ACHN (cell line): ENCODE measurements around the gene PRSS8.
"Not testable (repeated sequence)": the region's sequence is repeated elsewhere in the genome, so short reads cannot be mapped to it uniquely, and the experiment has no call there.

ENCODE experiments used
- DNase-seq: peaks from one replicate; pipeline ENCODE4 v3.0.0-alpha.2; 2015
- in situ Hi-C: cut with HindIII; loops from 2 replicates; pipeline ENCODE4 v1.10.0; 2017; ENCODE audit warnings: low sequenced_read_pairs, low pct_ligation_motif_present, low pct_unique_long_range_greater_than_20kb

PRSS8 gene

GRCh38 chr16:31147574-31147973 is 12.0 kb upstream of the PRSS8 start:
- in situ Hi-C loops, result no loop called here
- DNase-seq, result no peak

DNA sequence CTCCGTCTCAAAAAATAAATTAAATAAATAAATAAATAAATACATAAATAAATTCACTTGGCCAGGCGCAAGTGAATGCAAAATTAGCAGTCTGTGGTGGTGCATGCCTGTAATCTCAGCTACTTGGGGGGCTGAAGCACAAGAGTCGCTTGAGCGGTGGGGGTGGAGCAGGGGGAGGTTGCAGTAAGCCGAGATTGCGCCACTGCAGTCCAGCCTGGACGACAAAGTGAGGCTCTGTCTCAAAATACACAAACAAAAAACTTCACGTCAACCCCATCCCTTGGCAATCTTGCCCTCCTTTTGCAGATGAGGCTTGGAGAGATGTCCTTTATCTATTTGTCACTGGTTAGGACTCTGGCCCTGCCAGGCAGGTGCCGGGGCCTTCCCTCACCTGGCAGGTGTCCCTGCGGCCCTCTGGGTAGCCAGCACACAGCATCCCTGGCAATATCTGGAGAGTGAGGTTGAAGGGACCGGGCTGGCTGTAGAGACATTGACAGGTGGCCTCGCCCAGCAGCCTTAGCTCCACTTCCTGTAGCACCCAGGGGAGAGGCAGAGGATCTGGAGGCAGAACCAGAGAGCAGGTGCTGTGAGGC is 10.0 kb upstream of the PRSS8 start:
- in situ Hi-C loops, result no loop called here
- DNase-seq, result no peak

DNA sequence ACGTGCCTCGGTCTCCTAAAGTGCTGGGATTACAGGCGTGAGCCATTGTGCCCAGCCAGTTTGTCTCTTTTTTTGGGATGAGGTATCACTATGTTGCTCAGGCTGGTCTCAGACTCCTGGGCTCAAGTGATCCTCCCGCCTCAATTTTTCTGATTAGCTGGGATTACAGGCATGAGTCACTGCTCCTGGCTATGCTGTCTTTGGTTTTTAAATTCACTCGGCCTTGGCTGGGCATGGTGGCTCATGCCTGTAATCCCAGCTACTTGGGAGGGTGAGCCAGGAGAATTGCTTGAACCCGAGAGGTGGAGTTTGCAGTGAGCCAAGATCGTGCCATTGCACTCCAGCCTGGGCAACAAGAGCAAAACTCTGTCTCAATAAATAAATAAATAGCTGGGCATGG is 8.9 kb upstream of the PRSS8 start:
- DNase-seq, in situ Hi-C loops: not testable (repeated sequence)

DNA sequence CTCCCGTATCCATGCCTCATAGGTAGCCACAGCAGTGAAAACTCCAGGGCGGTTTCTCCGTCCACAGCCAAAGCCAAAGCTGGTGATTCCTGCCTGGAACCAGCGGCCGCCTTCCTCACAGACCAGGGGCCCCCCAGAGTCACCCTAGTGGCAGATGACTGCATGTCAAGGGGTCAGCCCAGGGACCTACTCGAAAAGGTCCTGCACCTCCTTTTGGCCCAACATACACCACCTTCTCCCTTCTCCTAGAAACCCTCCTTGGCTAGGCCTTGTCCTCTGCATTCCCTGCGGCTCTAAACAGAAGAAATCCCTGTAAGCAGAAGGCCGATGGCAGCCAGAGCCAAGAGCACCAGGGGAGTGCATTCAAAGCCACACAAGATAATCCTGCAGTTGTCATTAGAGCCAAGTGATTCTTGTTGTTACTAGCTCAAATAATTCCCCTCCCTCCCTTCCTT is 8.2 kb upstream of the PRSS8 start:
- DNase-seq, result no peak
- in situ Hi-C loops, result no loop called here

GRCh38 chr16:31143011-31143693 is 7.6 kb upstream of the PRSS8 start:
- in situ Hi-C loops, result no loop called here
- DNase-seq, result no peak

- DNase-seq, result peak; percentile 99
- in situ Hi-C loops, result no loop called here
Observed at GRCh38 chr16:31142109-31143010, 6.8 kb upstream of the PRSS8 start.

DNA sequence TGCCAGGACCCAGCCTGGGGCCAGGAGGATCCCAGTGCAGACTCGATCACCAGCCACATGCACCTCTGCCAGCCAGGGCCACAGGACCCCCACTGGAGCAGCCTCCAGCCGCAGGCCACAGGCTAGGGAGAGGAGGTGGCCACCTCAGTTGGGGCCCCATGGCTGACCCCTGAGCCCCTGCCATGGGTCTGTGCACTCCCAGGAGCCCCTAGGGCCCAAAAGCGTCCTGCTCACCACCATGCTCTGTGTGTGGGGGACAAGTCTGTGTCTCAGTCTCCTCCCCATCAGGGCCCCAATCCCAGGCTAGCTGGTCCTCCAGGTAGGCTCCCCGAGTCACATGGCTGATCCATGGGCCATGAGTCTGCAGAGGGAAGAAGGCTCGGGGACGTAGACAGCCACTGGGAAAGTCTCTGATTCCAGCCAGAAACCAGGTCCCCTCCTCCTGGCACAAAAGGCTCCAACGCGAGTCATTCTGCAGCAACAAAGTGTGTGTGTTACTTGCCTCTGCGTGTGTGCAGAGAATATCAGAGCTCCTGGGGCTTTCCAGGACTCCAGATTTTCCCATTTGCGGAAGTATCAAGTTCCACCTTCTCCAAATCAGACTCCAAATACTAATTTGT is 6.1 kb upstream of the PRSS8 start:
- in situ Hi-C loops, result no loop called here
- DNase-seq, result no peak

GRCh38 chr16:31141071-31141469 is 5.5 kb upstream of the PRSS8 start:
- DNase-seq, in situ Hi-C loops: not testable (repeated sequence)

DNA sequence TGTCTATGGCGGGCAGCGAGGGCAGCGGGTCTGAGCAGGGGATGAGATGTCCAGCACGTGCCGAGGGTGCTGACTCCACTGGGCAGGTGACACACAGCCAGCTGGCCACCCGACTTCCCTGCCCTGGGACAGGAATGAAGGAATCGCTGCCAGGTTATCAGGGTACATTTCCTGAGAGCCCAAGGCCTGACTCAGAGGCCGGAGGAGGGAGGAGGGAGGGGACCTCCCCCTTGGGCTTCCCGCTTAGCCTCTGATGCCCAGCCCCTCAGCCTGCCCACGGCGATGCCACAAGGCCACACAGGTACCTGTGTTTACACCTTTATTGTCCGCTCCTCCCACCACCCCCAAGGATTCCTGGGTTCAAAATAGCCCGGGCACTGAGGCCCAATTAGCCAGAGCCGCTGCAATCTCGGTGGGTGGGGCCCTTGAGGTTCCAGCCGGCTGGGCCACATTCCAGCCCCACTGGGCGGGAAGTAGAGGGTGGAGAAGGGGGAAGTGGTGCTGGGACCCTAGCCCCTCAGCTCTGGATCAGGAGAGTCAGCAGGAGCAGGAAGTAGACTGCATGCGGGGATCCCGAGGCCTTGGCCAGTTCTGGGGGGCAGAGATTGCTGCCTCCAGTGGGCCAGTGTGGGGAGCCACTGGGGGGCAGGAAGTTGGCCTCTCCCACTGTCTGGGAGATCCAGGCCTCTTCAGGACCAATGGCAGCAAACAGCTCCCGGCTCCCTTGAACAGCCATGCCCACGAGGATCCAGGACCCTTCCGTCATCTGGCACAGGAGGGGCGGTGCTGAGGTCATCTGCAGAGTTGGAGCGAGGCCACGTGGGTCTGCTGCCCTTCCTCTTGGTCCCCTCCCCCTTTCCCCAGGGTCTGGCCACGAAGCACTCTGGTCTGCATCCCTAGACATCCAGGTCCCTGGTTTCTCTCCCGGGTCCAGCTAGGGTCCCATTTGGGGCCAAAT is 3.4 kb upstream of the PRSS8 start:
- in situ Hi-C loops, result no loop called here
- DNase-seq, result peak; percentile 95

DNA sequence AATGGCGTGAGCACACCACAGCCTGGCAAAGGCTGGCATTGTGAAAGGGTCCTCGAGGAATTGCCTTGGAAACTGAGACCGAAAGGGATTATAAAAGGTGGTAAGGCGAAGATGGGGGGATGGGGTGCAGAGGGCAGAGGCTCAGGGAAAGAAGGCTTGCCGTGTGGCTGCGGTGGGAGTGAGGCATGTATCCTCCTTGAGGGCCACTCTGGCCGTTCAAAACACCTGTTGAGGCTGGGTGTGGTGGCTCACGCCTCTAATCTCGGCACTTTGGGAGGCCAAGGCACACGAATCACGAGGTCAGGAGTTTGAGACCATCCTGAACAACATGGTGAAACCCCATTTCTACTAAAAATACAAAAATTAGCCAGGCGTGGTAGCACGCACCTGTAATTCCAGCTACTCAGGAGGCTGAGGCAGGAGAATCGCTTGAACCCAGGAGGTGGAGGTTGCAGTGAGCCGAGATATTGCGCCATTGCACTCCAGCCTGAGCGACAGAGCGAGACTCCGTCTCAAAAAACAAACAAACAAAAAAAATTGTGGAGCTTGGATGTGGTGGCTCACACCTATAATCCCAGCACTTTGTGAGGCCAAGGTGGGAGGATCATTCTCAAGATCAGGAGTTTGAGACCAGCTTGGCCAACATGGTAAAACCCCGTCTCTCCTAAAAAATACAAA is 1.4 kb upstream of the PRSS8 start:
- in situ Hi-C loops, DNase-seq: not testable (repeated sequence)

- no peak for DNase-seq
- in situ Hi-C loops, result no loop called here
Observed at GRCh38 chr16:31136287-31136662, 748 bp upstream of the PRSS8 start.

- DNase-seq, result peak; percentile 35
- in situ Hi-C loops, result no loop called here
Observed at GRCh38 chr16:31134625-31135534, 647 bp downstream of the PRSS8 start.

GRCh38 chr16:31134091-31134571 is 1.4 kb downstream of the PRSS8 start:
- in situ Hi-C loops, result no loop called here
- DNase-seq, result peak; percentile 26

GRCh38 chr16:31133046-31133501 is 2.5 kb downstream of the PRSS8 start:
- no peak for DNase-seq
- in situ Hi-C loops, result no loop called here

DNA sequence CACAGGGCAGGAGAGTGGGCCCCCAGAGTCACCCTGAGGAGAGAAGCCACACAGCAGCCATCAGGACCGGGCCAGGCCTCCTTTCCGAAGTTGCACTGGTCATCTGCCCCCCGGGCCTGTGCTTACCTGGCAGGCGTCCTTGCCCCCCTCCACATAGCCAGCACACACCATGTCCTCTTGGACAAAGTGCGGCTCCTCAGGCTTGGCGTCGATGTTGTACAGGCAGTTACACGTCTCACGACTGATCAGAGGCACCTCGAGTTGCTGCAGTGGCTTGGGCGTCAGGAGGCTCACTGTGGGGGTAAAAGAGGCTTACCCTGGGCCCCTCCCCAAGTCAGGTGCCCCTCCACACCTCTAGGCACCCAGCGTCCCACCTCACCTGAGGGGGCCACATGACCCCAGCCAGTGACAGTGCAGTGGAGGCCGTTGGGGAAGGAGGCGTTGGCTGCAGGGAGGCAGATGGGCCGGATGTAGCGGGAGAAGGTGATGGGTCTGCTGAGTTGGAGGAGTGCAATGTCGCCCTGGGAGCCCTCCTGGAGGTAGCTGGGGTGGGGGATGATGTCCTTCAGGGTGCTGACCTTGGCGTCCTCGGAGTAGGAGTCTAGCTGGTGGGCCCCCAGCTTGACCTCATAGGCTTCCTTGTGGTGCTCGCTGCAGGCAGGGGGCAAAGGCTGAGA is 3.1 kb downstream of the PRSS8 start:
- in situ Hi-C loops, result no loop called here
- DNase-seq, result no peak

- in situ Hi-C loops, result no loop called here
- DNase-seq, result peak; percentile 60
Observed at GRCh38 chr16:31131841-31132271, 3.7 kb downstream of the PRSS8 start.
